ENCODE data around the gene BUB1B.

Gene BUB1B

DNA sequence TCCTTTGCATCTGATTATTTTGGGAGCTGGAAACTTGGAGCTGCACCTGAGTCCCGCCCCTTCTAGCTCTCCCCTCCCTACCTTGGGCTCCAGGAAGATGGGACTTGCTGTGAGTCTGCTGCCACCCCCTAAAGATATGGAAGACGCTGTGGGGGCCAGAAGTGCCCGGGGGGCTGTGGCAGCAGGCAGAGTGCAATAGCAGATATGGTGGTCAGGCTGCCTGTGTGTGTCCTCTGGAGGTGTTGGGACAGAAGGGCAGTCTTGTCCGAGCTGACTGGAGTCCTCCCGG, 78.5 kb downstream of the BUB1B start:
- FAIRE-seq (no peak), DNase-seq (ENCODE audit: insufficient read length, low spot score) (no peak)
- TF ChIP-seq POLR2A (IDR thresholded peaks at IDR 0.05; ENCODE audit: low read depth, low read length) (no peak), PAX5 (IDR thresholded peaks at IDR 0.05; ENCODE audit: insufficient read depth, low read length, severe bottlenecking) (no peak), POLR2AphosphoS5 (IDR thresholded peaks at IDR 0.05; ENCODE audit: low read depth, low read length) (no peak), POU2F2 (IDR thresholded peaks at IDR 0.05; ENCODE audit: low read depth, low read length) (no peak), SPI1 (IDR thresholded peaks at IDR 0.05; ENCODE audit: low read depth, low read length) (no peak), TAF1 (IDR thresholded peaks at IDR 0.05; ENCODE audit: low read depth, low read length) (no peak)

GRCh38 chr15:40239693-40240618, 79.1 kb downstream of the BUB1B start:
- TF ChIP-seq POU2F2 (IDR thresholded peaks at IDR 0.05; ENCODE audit: low read depth, low read length) = no peak
- TF ChIP-seq TAF1 (IDR thresholded peaks at IDR 0.05; ENCODE audit: low read depth, low read length) = no peak
- TF ChIP-seq SPI1 (IDR thresholded peaks at IDR 0.05; ENCODE audit: low read depth, low read length) = no peak
- no peak for TF ChIP-seq POLR2A (IDR thresholded peaks at IDR 0.05; ENCODE audit: low read depth, low read length)
- TF ChIP-seq PAX5 (IDR thresholded peaks at IDR 0.05; ENCODE audit: insufficient read depth, low read length, severe bottlenecking) = no peak
- no peak for TF ChIP-seq POLR2AphosphoS5 (IDR thresholded peaks at IDR 0.05; ENCODE audit: low read depth, low read length)
- no peak for DNase-seq (ENCODE audit: insufficient read length, low spot score)
- FAIRE-seq = no peak

- FAIRE-seq (no peak), DNase-seq (ENCODE audit: insufficient read length, low spot score) (no peak)
- TF ChIP-seq POU2F2 (IDR thresholded peaks at IDR 0.05; ENCODE audit: low read depth, low read length) (no peak), POLR2AphosphoS5 (IDR thresholded peaks at IDR 0.05; ENCODE audit: low read depth, low read length) (no peak), POLR2A (IDR thresholded peaks at IDR 0.05; ENCODE audit: low read depth, low read length) (no peak), PAX5 (IDR thresholded peaks at IDR 0.05; ENCODE audit: insufficient read depth, low read length, severe bottlenecking) (no peak), TAF1 (IDR thresholded peaks at IDR 0.05; ENCODE audit: low read depth, low read length) (no peak)
Measured at GRCh38 chr15:40240619-40241221, 79.9 kb downstream of the BUB1B start.

DNA sequence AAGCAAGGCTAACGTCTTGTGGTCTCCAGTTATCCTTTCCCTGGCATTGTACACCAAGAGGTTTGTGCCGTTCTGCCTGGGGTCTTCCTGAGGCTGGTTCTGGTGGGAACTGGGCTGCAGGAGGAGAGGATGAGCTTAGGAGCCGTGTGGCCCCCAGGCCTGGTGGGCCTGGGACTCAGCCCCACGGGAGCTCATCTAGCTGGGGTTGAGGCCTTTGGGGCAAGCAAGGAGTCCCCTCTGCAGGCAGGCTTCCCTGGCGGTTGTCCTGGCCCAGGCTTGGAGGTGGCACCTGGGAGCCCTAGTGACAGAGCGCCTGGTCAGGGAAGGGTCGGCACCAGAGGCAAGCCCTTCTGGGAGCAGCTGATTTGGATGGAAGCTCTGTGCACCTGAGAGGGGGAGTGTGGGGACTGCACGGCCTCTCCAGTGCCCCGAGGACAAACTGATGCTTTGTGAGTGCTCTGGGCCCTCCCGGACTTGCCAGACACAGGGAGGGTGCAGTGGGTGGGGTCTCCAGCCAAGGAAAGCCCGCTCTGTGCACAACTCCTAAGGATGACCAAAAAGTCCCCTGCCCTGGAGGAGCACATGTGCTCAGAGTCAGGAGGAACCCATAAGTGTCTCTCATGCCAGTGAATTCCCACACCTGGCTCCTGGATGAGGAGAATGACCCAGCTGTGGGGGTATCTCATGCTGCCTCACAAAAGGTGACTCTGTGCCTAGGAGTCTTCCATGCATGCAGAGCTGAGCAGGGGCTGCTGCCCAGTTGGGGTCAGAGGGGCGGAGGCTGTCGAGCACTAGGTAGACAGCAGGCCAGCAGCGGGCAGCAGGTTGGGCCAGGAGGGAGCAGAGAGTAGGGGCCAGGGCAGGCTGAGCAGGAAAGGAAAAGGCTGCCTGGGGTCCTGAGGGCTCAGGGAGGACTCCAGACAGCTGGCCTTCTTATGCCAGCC, 80.7 kb downstream of the BUB1B start:
- no peak for FAIRE-seq
- no peak for DNase-seq (ENCODE audit: insufficient read length, low spot score)
- no peak for TF ChIP-seq POLR2AphosphoS5 (IDR thresholded peaks at IDR 0.05; ENCODE audit: low read depth, low read length)
- TF ChIP-seq TAF1 (IDR thresholded peaks at IDR 0.05; ENCODE audit: low read depth, low read length) = no peak
- TF ChIP-seq POU2F2 (IDR thresholded peaks at IDR 0.05; ENCODE audit: low read depth, low read length) = no peak
- no peak for TF ChIP-seq PAX5 (IDR thresholded peaks at IDR 0.05; ENCODE audit: insufficient read depth, low read length, severe bottlenecking)
- TF ChIP-seq POLR2A (IDR thresholded peaks at IDR 0.05; ENCODE audit: low read depth, low read length) = no peak
- no peak for TF ChIP-seq SPI1 (IDR thresholded peaks at IDR 0.05; ENCODE audit: low read depth, low read length)

DNA sequence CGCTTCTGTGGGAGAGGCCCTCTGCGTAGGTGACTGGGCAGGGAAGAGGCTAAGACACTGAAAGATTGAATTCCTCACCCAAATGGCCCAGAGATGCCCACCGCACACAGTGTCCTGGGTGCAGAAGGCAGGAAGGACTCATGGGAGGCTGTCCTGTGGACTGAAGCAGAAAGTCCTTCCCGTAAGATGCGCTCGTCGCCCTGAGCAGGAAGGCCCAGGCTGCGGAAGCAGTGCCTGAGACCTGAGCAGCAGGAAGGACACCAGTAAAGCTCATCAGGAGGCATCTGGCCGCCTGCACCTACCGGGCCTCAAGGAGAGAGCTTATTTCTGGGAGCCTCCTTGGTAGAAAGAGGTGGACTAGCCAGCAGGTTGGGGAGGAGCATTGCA, 81.3 kb downstream of the BUB1B start:
- TF ChIP-seq POLR2A (IDR thresholded peaks at IDR 0.05; ENCODE audit: low read depth, low read length) = no peak
- no peak for TF ChIP-seq TAF1 (IDR thresholded peaks at IDR 0.05; ENCODE audit: low read depth, low read length)
- no peak for TF ChIP-seq PAX5 (IDR thresholded peaks at IDR 0.05; ENCODE audit: insufficient read depth, low read length, severe bottlenecking)
- TF ChIP-seq SPI1 (IDR thresholded peaks at IDR 0.05; ENCODE audit: low read depth, low read length) = no peak
- no peak for TF ChIP-seq POU2F2 (IDR thresholded peaks at IDR 0.05; ENCODE audit: low read depth, low read length)
- no peak for TF ChIP-seq POLR2AphosphoS5 (IDR thresholded peaks at IDR 0.05; ENCODE audit: low read depth, low read length)
- no peak for DNase-seq (ENCODE audit: insufficient read length, low spot score)
- no peak for FAIRE-seq

DNA sequence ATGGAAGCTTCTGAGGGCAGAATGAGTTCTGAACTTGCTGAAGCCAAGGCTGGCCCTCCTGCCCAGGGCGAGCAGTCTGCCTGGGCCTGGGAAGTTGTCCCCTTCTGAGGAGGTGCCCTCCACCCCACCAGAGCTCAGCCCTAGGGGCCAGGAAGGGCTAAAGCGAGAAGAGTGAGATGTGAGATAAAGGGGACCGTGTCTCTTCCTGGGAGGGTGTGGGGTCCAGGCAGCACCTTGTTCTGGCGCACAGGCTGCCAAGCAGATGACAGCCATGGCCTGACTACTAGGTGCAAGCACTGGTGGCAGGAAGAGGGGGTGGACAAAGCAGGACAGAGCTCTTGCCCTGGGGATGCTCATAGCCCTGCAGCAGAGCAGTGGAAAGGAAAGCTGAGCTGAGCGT, 81.7 kb downstream of the BUB1B start:
- TF ChIP-seq SPI1 (IDR thresholded peaks at IDR 0.05; ENCODE audit: low read depth, low read length) = no peak
- TF ChIP-seq PAX5 (IDR thresholded peaks at IDR 0.05; ENCODE audit: insufficient read depth, low read length, severe bottlenecking) = no peak
- TF ChIP-seq POLR2A (IDR thresholded peaks at IDR 0.05; ENCODE audit: low read depth, low read length) = no peak
- TF ChIP-seq TAF1 (IDR thresholded peaks at IDR 0.05; ENCODE audit: low read depth, low read length) = no peak
- TF ChIP-seq POLR2AphosphoS5 (IDR thresholded peaks at IDR 0.05; ENCODE audit: low read depth, low read length) = no peak
- no peak for TF ChIP-seq POU2F2 (IDR thresholded peaks at IDR 0.05; ENCODE audit: low read depth, low read length)
- FAIRE-seq = no peak
- no peak for DNase-seq (ENCODE audit: insufficient read length, low spot score)

GRCh38 chr15:40243126-40243810, 82.4 kb downstream of the BUB1B start:
- no peak for TF ChIP-seq SPI1 (IDR thresholded peaks at IDR 0.05; ENCODE audit: low read depth, low read length)
- no peak for TF ChIP-seq POLR2A (IDR thresholded peaks at IDR 0.05; ENCODE audit: low read depth, low read length)
- TF ChIP-seq PAX5 (IDR thresholded peaks at IDR 0.05; ENCODE audit: insufficient read depth, low read length, severe bottlenecking) = no peak
- TF ChIP-seq POLR2AphosphoS5 (IDR thresholded peaks at IDR 0.05; ENCODE audit: low read depth, low read length) = no peak
- no peak for TF ChIP-seq TAF1 (IDR thresholded peaks at IDR 0.05; ENCODE audit: low read depth, low read length)
- TF ChIP-seq POU2F2 (IDR thresholded peaks at IDR 0.05; ENCODE audit: low read depth, low read length) = no peak
- FAIRE-seq (peak; percentile 23), DNase-seq (ENCODE audit: insufficient read length, low spot score) (no peak)

DNA sequence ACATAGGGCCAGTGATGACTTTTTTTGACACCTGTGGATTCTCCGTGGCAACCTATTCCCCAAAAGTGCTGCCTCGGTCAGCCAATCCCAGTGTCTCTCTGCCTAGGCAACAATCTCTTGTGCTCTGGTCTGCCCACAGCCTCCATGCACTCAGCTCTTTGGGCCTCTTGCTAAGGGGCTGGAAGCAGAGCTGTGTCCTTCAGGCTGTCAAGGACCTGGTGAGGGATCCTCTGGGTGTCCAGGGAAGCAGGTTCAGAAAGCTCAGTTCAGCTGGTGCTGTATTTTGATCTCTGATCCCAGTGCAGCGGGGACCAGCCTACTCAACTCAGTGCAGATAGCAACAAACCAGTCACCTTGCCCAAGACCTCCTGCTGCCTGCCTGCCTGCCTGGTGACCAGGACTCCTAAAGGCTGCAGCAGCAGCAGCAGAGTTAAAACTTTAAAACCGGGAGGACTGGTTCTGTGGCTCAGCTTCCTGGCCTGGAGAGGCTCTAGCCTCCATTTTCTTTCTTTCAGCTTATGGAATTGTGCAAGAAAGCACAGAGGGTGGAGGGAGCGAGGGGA, 84.2 kb downstream of the BUB1B start:
- no peak for TF ChIP-seq PAX5 (IDR thresholded peaks at IDR 0.05; ENCODE audit: insufficient read depth, low read length, severe bottlenecking)
- TF ChIP-seq POLR2AphosphoS5 (IDR thresholded peaks at IDR 0.05; ENCODE audit: low read depth, low read length) = no peak
- no peak for TF ChIP-seq SPI1 (IDR thresholded peaks at IDR 0.05; ENCODE audit: low read depth, low read length)
- TF ChIP-seq TAF1 (IDR thresholded peaks at IDR 0.05; ENCODE audit: low read depth, low read length) = no peak
- TF ChIP-seq POLR2A (IDR thresholded peaks at IDR 0.05; ENCODE audit: low read depth, low read length) = no peak
- TF ChIP-seq POU2F2 (IDR thresholded peaks at IDR 0.05; ENCODE audit: low read depth, low read length) = no peak
- DNase-seq (ENCODE audit: insufficient read length, low spot score) = no peak
- no peak for FAIRE-seq

All from GM12891 (cell line).